ENCODE data around the gene ZNF821. TPM values are rescaled to one million over a fixed set of nuclear protein-coding genes. Genes with fewer than 3 reads are reported as not detected.
"Not testable (repeated sequence)": the region's sequence is repeated elsewhere in the genome, so short reads cannot be mapped to it uniquely, and the experiment has no call there.

Gene ZNF821
- total RNA-seq, 1 experiment from 2014 or later, result 4.9 TPM

GRCh38 chr16:71834291-71834690 is 49.7 kb downstream of the ZNF821 start:
- Histone ChIP-seq H2AFZ (ENCODE audit: low read depth, low read length, poor library complexity, severe bottlenecking) (no peak overlapping the region), H3K9ac (ENCODE audit: low read length) (no peak overlapping the region), H3K79me2 (ENCODE audit: insufficient read depth, low read length) (no peaks in the 10 kb centered on the region), H3K4me3 (replicated peaks in 1 of 2; ENCODE audit: low read depth in 1 of 2, low read length in 2 of 2) (no peak overlapping the region), H4K20me1 (ENCODE audit: insufficient read depth) (no peaks in the 10 kb centered on the region), H3K4me1 (ENCODE audit: control insufficient read depth in 1 of 2, insufficient read depth in 2 of 2, low read length in 2 of 2) (no peaks in the 10 kb centered on the region), H3K27me3 (ENCODE audit: insufficient read depth, low read length) (no peaks in the 10 kb centered on the region), H3K4me2 (ENCODE audit: low read length) (no peak overlapping the region), H3K9me3 (ENCODE audit: control insufficient read depth in 1 of 2, insufficient read depth in 1 of 2, low read depth in 1 of 2, low read length in 2 of 2) (no peaks in the 10 kb centered on the region), H3K36me3 (ENCODE audit: control insufficient read depth in 1 of 2, insufficient read depth in 2 of 2, low read length in 2 of 2) (no peaks in the 10 kb centered on the region), H3K27ac (ENCODE audit: low read depth, low read length) (no peak overlapping the region), H3K9me2 (ENCODE audit: insufficient read depth) (no peaks in the 10 kb centered on the region)
- RAD21 ChIA-PET (ENCODE audit: low non-redundant PET in 1 of 2, low total read pairs in 2 of 2, uncharacterized antibody in 2 of 2, unreplicated experiment in 2 of 2), result no interaction called here
- no peak for TF ChIP-seq REST (IDR thresholded peaks at IDR 0.05; ENCODE audit: low read depth)
- no peak for TF ChIP-seq RAD21 (IDR thresholded peaks at IDR 0.05; ENCODE audit: low read depth)
- TF ChIP-seq MAX (IDR thresholded peaks at IDR 0.05), result no peak
- no peak for TF ChIP-seq ZBTB33 (IDR thresholded peaks at IDR 0.05; ENCODE audit: extremely low read depth, insufficient replicate concordance, low read length)
- TF ChIP-seq ZNF274 (IDR thresholded peaks at IDR 0.05; ENCODE audit: low read depth, low read length), result no peak
- no peak for TF ChIP-seq EZH2phosphoT487 (IDR thresholded peaks at IDR 0.05; ENCODE audit: borderline replicate concordance)
- TF ChIP-seq ZFX (IDR thresholded peaks at IDR 0.05), result no peak
- no peak for TF ChIP-seq CTCF (IDR thresholded peaks at IDR 0.05 in 2 of 3, conservative IDR thresholded peaks at IDR 0.05 in 1 of 3; ENCODE audit: borderline replicate concordance in 1 of 3, insufficient read depth in 1 of 3, low read depth in 2 of 3, low read length in 2 of 3)
- no peak for TF ChIP-seq FOSL1 (IDR thresholded peaks at IDR 0.05; ENCODE audit: low read depth)
- no peak for TF ChIP-seq SIN3A (IDR thresholded peaks at IDR 0.05; ENCODE audit: low read depth)
- TF ChIP-seq JUND (IDR thresholded peaks at IDR 0.05), result no peak
- no peak for TF ChIP-seq CEBPB (IDR thresholded peaks at IDR 0.05; ENCODE audit: low read depth)
- no peak for TF ChIP-seq POLR2A (IDR thresholded peaks at IDR 0.05; ENCODE audit: borderline replicate concordance, extremely low read depth, insufficient read depth, insufficient read length)
- TF ChIP-seq SP1 (IDR thresholded peaks at IDR 0.05; ENCODE audit: low read depth), result no peak
- CTCF ChIA-PET, result no interaction called here
- intact Hi-C loops (cut with micrococcal nuclease), result no loop called here
- POLR2A ChIA-PET, result no interaction called here
- no peak for DNase-seq (ENCODE audit: low read depth, low spot score)
- ATAC-seq, result no peak
- BruUV-seq (replicated peaks), result no TSS peak

- DNase-seq (ENCODE audit: low read depth, low spot score); H2AFZ ChIP-seq (ENCODE audit: low read depth, low read length, poor library complexity, severe bottlenecking); ATAC-seq; H3K79me2 ChIP-seq (ENCODE audit: insufficient read depth, low read length); H3K9ac ChIP-seq (ENCODE audit: low read length); POLR2A ChIA-PET; H3K4me2 ChIP-seq (ENCODE audit: low read length); H3K36me3 ChIP-seq (ENCODE audit: control insufficient read depth in 1 of 2, insufficient read depth in 2 of 2, low read length in 2 of 2); H3K9me2 ChIP-seq (ENCODE audit: insufficient read depth); H3K4me3 ChIP-seq (replicated peaks in 1 of 2; ENCODE audit: low read depth in 1 of 2, low read length in 2 of 2); CTCF ChIA-PET; BruUV-seq (replicated peaks); H4K20me1 ChIP-seq (ENCODE audit: insufficient read depth); RAD21 ChIA-PET (ENCODE audit: low non-redundant PET in 1 of 2, low total read pairs in 2 of 2, uncharacterized antibody in 2 of 2, unreplicated experiment in 2 of 2); H3K9me3 ChIP-seq (ENCODE audit: control insufficient read depth in 1 of 2, insufficient read depth in 1 of 2, low read depth in 1 of 2, low read length in 2 of 2); H3K27ac ChIP-seq (ENCODE audit: low read depth, low read length); H3K4me1 ChIP-seq (ENCODE audit: control insufficient read depth in 1 of 2, insufficient read depth in 2 of 2, low read length in 2 of 2); H3K27me3 ChIP-seq (ENCODE audit: insufficient read depth, low read length); intact Hi-C loops (cut with micrococcal nuclease): not testable (repeated sequence)
These were observed 51.9 kb downstream of the ZNF821 start for GRCh38 chr16:71832112-71832511.
